GM21737 (cell line): ENCODE results near the gene TATDN2.
"Not testable (repeated sequence)": the region's sequence is repeated elsewhere in the genome, so short reads cannot be mapped to it uniquely, and the experiment has no call there.

Experiments used
- ATAC-seq: cut with Tn5 transposase; IDR thresholded peaks from one replicate; pipeline ENCODE4 v1.9.1; 2021; ENCODE audit warnings: mild to moderate bottlenecking, moderate library complexity; ENCODE audit not compliant: unreplicated experiment

TATDN2 gene

DNA sequence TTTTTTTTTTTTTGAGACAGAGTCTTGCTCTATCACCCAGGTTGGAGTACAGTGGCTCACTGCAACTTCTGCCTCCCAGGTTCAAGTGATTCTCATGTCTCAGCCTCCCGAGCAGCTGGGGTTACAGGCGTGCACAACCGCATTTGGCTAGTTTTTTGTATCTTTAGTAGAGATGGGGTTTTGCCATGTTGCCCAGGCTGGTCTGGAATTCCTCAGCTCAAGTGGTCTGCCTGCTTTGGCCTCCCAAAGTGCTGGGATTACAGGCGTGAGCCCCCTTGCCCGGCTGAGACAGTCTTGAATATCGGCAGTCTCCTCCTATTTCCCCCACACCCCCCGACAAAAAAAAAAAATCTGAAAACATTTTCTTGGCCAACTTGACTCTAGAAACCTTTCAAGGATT lies 18.7 kb downstream of the TATDN2 start:
- not testable (repeated sequence) for ATAC-seq

DNA sequence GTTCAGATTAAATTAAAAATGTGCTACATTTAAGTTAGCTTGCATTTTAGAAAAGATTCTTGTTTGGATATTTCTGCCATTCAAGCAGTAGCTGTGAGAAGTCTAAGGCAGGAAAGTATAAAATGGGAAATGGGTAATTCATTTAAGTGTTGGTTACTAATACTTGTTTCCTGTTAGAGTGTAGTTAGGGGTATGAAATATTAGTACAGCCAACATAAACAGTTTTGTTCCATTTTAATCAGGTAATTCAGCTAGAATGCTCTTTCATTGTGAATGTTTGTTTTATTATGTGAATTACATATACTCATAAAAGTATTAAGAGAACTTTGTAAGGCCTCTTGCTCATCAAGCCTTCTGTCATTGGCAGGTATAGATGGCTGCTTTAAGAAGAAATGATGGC lies 19.9 kb downstream of the TATDN2 start:
- ATAC-seq: no peak

DNA sequence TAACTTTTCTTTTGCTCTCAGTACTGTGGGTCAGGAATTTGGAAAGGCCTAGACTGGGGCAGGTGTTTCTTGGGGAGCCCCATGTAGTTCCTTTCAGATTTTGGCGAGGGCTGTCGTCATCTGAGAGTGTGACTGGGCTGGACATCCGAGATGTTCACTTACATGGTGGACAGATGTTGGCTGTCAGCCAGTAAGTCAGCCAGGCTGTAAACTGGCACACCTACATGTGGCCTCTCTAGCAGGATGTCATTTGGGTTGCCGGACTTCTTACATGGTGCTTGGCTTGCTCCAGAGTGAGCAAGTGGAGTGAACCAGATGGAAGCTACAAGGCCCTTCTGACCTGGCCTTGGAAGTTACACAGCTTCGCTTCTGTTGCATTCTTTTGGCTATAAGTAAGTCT lies 20.7 kb downstream of the TATDN2 start:
- ATAC-seq: no peak

DNA sequence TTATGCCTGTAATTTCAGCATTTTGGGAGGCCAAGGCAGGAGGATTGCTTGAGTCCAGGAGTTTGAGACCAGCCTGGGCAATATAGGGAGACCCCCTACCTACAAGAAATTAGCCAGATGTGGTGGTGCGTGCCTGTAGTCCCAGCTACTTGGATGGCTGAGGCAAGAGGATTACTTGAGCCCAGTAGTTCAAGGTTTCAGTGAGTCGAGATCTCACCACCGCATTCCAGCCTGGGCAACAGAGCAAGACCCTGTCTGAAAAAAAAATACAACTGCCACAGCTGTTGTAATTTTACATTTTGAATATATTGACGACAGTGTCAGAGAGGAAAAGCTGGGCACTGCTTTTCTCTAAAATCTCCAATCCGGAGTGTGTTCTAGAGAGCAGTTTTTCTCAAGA lies 21.2 kb downstream of the TATDN2 start:
- ATAC-seq: no peak

DNA sequence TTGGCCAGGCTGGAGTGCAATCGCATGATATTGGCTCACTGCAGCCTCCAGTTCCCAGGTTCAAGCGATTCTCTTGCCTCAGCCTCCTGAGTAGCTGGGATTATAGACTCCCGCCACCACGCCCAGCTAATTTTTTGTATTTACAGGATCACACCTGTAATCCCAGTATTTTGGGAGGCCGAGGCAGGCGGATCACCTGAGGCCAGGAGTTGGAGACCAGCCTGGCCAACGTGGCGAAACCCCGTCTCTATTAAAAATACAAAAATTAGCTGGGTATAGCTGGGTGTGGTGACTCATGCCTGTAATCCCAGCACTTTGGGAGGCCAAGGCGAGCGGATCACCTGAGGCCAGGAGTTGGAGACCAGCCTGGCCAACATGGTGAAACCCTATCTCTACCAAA lies 24.2 kb downstream of the TATDN2 start:
- ATAC-seq: not testable (repeated sequence)

DNA sequence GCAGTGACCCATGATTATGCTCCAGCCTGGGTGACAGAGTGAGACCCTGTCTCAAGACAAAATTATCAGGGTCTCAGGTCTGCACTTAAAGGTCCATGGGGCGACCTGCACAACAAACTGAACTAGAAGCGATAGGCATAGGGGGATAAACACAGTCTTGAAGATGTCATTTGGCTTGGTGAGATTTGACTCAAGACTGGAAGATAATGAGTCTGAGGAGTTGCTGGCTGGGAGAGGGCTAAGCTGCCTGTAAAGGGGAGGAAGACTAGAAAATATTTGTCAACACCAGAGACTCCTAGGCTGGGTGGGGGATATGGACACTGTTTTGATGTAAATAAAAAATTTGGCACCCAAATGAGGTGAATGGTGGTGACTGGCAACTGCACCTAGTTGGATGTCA lies 24.7 kb downstream of the TATDN2 start:
- ATAC-seq: no peak

DNA sequence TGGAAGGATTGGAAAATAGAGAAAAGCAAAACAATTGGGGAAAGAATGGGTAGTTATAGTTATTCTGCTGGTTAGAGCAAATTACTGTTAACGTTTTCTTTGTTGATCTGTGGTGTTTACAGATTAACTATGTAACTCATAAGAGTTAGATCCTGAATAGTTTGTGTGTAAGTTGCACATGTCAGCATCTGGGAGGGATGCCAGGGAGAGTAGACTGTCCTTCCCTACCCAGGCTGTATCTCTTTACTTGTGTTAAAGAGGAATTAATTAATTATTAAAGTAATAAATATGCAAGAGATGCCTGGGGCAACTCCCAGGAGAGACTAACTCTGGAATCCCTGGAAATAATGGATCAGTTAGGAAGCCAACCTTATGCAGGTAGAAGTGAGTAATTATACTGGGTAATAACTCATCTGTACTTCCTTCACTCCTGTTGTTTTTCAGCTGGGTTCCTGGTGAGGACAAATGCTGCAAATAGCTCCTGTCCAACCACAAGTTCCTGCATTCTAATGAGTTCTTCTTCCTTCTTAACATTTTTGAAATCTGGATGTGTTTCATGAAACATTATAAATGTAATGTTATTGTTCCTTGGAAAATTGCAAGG lies 25.5 kb downstream of the TATDN2 start:
- ATAC-seq: no peak

DNA sequence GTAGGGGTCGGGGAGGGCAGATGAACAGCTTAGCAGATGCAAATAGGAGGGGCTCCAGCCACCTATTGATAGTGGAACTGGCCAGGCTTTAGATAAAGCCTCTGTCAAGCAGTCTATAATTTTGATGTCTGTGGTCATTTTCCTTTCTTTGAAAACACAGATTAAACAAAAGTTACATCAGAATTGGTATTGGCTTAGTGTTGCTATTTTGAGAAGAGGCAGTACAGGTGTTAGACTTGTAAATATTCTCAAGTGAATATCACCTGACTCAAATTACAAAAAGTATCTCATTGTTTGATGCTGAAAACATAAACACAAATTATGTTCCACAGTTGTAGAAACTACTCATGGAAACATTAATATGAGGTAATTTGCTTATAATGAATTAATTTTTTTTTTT lies 26.3 kb downstream of the TATDN2 start:
- no peak for ATAC-seq

DNA sequence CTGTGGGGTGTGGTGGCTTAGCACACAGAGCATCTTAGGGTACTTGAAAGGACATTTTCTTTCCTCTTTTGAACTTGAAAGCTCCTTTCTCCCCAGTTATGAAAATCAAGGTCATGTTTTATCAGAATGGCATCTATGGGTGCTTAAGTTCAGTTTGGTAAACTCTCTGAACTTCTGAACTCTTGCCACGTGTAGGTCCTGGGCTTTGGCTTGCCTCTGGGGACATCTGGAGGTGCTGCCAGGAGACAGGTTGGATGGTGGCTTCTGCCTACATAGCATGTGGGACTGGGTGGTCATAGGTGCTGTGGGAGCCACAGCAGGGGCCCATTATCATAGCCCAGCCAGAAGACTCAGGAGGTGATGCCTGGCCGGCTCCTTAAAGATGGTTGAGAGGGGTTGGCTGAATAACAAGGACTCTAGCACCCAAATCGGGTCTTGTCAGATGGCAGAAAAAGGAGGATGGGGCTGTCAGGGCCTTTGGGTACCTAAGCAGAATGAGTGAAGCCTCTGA lies 28.9 kb downstream of the TATDN2 start:
- ATAC-seq: no peak

DNA sequence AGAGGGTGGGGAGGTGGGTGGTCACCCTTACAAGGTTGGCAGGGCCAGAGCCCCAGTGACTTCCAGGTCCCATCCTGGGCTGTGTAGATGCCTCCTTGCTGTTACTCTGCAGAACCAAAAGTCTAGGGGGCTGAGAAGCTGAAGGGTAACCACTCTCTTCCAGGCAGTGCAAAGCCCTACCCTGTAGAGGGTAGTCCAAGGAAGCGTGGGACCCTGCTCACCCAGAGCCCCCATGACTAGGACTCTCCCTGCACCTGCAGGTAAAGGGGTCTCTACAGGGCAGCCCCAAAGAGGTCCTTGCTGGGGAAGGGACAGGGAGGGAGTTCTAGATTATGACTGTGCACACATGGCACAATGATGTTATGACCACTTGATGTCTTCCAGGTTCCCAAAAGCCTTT lies 30.2 kb downstream of the TATDN2 start:
- ATAC-seq: no peak

DNA sequence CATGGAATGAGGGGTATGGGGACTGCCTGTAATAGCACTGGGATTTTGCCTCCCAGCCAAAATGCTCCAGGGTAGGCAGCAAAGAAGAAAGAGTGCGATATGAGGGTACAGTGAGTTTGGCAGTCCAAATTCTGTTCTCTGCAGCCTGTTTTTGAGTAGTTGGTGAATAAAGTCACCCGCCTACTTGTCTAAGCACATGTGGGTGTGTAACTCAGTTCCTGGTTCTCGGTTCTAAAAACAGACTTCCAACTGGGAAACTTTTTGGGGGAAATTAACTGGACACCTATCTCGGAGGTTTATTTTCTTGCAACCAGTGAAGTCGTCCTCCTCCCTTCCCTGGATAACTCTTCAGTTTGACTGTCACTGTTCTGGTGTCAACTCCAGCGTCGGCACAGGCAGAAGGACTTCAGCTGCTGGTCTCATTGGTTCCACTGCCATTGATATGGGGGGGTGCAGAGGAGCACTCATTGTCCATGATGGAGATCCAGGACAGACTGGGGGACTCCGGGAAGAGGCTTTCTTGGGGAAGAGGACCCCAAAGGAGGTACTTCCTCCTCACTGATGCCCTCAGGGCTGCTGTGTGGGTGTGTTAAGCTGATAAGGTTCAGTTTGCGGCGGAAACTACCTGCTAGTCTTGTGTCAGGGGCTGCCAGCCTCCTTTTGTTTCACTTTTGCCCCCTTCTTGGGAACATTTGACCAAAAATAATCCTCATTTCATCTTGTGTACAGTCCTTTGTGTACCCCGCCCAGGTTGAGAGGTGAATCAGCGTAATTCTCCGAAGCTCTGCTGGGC lies 31.3 kb downstream of the TATDN2 start:
- no peak for ATAC-seq

DNA sequence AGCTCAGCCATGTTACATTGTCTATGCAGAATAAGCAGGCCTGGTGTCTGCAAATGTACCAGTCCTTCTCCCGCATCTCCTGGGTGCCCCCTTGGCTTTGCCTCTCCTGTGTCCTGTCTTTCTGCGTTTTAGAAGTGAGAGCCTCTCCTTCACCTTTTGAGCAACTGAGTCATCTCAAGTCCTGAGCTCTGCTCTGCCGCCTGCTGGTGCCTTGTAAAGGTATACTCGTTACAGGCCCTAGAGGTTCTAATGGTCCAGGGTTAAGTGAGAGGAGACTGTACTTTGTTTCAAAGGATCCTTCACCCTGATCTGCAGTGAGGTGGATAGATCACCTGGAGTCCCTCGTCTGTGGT lies 31.9 kb downstream of the TATDN2 start:
- no peak for ATAC-seq

DNA sequence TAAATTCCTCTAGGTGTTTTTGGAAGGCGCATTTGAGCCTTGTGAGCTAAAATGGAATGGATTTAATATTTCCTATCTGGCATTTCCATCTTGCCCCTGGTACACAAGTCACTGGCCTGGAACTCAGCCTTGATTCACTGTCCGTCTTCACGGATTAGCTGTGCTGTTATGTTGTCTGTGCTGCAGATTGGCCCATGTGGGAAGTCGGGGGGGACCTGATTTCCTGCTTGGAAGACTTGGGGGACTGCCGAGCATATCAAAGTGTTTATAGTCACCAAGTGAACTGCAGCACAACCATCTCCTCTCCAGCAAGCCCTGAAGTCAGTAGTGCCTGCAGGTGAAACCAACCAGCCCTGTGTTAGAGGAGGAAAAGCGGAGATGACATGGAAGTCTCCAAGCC lies 32.3 kb downstream of the TATDN2 start:
- ATAC-seq: no peak

DNA sequence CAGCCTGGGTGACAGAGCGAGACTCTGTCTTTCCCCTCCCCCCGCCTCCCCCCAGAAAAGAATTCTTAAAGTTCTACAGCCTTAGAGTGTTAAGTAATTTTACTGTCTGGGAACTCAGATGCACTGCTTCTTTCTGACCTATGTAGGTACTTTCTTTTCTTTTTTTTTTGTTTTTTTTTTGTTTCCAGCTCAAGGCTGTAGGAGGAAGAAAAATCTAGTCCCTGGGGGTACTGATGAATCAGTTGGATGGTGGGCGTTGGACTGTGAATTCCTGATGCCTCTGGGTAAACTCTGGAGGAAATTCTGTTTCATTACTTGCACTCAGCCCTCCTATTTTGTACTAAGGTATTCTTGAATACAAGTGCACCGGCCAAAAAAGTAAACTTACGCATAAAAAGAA lies 33.7 kb downstream of the TATDN2 start:
- no peak for ATAC-seq

DNA sequence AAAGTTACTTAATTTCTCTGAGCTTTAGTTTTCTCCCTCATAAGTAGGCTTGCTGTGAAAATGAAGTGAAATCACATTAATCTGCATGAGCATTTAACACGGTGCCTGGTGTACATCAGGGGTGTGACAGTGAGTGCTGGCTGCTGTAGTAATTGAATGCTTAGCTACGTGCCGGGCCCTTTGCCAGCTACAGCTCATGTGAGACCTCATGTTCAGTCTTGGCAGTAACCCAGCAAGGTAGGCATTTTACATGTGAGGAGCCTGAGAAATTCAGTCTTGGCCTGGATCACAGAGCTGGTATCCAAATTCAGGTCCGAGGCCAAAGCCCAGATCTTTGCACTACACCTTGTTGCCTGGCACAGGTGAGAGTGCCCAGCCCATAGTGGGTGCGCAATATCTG lies 35.4 kb downstream of the TATDN2 start:
- ATAC-seq: no peak

DNA sequence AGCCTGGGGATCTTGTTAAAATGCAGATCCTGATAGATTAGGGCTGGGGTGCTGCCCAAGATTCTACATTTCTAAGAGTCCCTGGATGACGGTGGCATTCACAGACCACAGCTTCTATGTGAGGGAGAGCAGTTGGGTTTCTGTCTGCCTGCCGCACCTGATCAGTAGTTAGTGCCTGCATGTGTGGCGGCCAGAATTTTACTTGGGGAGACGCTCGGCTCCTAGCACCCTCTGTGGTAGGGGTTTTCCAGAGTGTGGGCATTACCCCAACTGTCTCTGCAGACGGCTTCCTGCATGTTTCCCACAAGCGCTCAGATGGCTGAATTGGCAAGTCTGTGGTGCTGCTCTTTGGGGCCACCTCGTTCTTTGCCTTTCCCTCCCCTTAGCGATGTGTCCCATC lies 36.2 kb downstream of the TATDN2 start:
- ATAC-seq: no peak

DNA sequence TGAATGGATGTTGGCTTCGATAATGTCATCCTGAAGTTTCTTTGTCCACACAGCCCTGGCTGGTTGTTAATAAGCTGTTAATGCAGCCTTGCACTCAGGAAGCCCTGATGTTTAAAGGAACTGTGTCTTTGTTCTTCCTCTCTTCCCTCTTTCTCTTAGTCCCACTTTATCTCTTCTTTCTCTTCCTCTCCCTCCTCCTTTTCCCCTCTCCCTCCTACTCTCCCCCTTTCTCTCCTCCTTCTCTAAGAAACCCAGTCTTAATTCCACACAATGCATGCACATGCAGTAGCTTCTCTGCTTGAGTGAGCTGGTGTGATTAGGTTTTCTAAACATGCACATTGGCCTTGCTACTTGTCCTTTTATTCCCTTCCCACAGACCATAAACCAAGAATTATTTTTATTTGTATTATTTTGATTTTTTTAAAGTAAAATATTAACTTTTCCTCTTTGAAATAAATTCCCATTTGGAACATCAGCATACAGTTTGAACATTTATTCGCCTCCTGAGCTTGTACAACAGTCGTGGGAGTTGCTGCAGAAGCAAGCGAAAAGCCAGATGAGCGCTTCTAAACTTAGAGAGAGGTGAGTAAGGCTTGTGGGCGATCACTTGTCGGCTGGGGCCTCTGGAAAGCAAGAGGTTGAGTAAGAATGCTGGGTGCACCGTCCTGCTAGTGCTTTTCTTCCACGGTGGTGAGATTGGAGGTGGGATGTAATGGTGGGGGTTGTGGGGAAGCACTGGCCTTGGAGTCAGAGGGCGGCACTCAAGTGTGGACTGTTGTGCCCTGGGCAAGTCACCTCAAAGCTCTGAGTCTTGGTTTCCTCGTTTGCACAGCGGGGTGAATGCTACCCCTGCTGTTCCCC lies 37.2 kb downstream of the TATDN2 start:
- ATAC-seq: no peak

DNA sequence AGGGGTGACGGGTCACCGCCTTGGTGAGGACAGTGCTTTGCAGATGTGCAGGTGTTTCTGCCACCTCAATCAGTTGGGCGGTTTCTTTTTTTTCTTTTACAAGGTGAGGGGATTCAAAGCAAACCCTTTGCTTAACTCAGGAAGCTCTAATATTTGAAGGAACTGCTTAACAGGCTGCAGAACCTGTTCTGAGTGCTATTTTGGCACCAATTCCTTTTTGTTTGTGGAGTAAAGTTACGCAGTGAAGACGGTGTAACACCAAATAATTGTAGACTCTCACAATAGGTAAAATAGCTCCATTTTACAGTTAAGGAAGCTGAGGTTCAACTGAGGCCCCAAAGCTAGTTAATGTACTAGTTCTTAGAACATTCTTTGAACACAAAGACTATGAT lies 37.9 kb downstream of the TATDN2 start:
- ATAC-seq: no peak

DNA sequence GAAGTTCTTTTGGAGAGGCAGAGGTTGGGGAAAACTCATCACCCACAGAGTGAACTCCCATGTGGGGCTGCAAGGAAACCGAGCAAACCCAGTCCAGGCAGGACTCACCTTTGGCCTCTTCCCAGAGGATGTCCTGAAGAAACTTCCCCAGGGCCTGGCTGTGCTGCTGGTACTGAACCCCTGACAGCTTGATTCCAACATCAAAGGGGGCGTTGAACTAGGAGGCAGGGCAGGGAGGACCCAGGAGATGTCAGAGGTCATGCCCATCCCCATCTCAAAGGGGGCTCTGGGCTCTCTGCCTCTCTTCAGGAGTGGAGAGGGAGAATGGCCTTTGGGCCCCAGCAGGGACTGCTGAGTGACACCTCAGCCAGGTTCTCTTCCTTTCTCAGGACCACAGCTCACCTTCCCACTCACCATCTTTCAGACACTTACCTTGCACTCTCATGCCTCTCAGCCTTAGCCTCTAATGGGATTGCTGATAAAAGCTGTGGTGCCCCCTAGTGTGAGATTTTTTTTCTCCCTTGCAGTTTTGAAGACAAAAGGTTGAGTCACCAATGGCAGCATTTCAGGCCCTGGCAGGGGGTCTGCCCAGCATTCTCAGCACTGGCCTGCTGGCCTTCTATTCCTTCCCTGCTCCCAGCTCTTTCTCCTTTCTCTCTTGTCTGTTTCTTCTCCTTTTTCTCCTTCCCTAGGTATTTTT lies 38.5 kb downstream of the TATDN2 start:
- ATAC-seq: no peak

DNA sequence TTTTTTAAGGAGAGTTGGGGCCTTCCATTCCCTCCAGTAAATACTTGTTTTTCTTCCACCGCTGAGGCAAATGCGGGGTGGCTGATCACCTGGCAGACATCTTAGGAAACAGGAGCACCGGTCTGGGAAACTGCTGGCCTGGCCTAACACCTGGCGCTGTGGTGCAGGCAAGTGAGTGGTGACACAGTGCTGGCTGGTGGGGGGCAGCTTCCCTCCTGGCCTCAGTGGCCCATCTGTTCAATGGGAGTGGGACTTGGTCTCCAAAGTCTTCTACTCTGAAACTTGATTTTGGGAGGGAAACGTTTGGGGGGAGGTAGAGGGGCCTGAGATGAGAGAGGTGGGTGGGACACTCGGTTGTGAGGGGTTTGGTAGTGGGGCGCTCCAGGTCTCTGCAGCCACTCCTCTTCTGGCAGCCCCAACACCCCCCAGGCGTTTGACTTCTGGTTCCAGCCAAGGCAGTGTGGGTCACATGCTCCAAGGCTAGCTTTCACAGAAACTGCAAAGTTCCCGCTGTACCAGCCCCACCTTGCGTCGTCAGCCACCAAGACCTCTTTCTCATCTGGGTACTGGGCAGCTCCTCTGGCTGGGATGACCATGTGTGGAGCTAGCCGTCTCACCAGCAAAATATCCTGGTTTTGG lies 39.8 kb downstream of the TATDN2 start:
- ATAC-seq: no peak

DNA sequence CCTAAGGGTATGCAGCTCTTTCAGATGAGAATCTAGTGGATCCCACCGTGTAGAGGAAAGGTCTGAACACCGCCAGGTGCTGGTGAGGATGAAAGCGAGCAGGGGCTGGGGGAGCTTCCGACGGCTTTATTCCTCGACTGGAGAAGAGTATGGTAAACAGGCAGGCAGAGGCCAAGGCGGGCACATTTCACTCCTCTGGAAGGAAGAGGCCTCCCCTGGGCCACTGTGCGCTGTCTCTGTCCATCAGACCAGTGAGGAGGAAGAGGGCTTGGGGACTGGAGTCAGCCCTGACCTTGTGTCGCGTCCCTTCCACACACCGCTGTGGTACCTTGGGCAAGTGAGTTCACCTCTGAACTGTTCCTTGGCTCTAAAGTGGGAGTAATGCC lies 40.3 kb downstream of the TATDN2 start:
- no peak for ATAC-seq
